Measurements from ENCODE around the gene MOGAT1. TPM values are rescaled to one million over a fixed set of nuclear protein-coding genes. Genes with fewer than 3 reads are reported as not detected.

The MOGAT1 gene
- total and polyA plus RNA-seq, 2 of the 4 experiments (the other 2 are of a cell fraction), result not detected

GRCh38 chr2:222745836-222746559 lies 74.5 kb downstream of the MOGAT1 start:
- no peak overlapping the region for H3K23ac ChIP-seq (ENCODE audit: low read depth, low read length)
- intact Hi-C loops (cut with micrococcal nuclease) (no loop called here), in situ Hi-C loops (cut with MboI; ENCODE audit: low sequenced_read_pairs) (no loop called here), dilution Hi-C loops (cut with HindIII; ENCODE audit: low sequenced_read_pairs, unreplicated experiment) (no loop called here)
- H3K9me3 ChIP-seq (ENCODE audit: control insufficient read depth, insufficient read depth, low read length), result no peaks in the 10 kb centered on the region
- ChIA-PET CTCF (interaction anchor here (0.6 to 0.9 kb wide), 2 partner anchors 21 to 157 kb away, joined by 3 to 4 read pairs; no protein-coding TSS in a partner anchor), POLR2A (ENCODE audit: unreplicated experiment) (no interaction called here)
- no peak for TF ChIP-seq CTCF (conservative IDR thresholded peaks at IDR 0.05; ENCODE audit: low read depth, low read length)
- no peak overlapping the region for H3K4ac ChIP-seq (ENCODE audit: low read depth, low read length)
- no peak overlapping the region for H3K4me3 ChIP-seq (ENCODE audit: insufficient read depth, low read depth, low read length)
- H3K4me1 ChIP-seq (ENCODE audit: control insufficient read depth, insufficient read depth, low read length), result peaks cover 2% of the 10 kb centered on the region; the same call in 1 of the 2 replicates
- no peak overlapping the region for H4K8ac ChIP-seq (ENCODE audit: low read depth in 2 of 2, low read length in 2 of 2)
- DNase-seq (peak; percentile 28), ATAC-seq (ENCODE audit: low read depth) (peak; percentile 66)
- H2BK20ac ChIP-seq (ENCODE audit: low read depth, low read length), result no peak overlapping the region
- WGBS, 2 experiments (ENCODE audit: extremely low coverage in 2 of 2, insufficient read length in 1 of 2), result 93% methylated on average over 2 of the region's 8 CpGs; no CpG with 5 or more reads in 1 of the 2 experiments
- no peak overlapping the region for H3K9ac ChIP-seq (ENCODE audit: low read depth, low read length)
- H3K9me1 ChIP-seq (ENCODE audit: insufficient read depth, low read length), result 0 out of 2 replicates have a peak, but pooled peaks cover 3% of the 10 kb centered on the region
- H4K5ac ChIP-seq (ENCODE audit: low read depth, low read length), result no peak overlapping the region; the same call in 1 of the 2 replicates
- H2AK5ac ChIP-seq (ENCODE audit: low read depth, low read length), result peak overlapping the region; percentile 80; the same call in 1 of the 2 replicates
- no peak overlapping the region for H2BK5ac ChIP-seq (ENCODE audit: low read depth, low read length, poor library complexity, severe bottlenecking)
- no peak overlapping the region for H4K91ac ChIP-seq (ENCODE audit: insufficient read depth, low read depth, low read length)
- H3K36me3 ChIP-seq (ENCODE audit: control insufficient read depth, insufficient read depth, low read length), result no peaks in the 10 kb centered on the region
- H4K20me1 ChIP-seq (ENCODE audit: insufficient read depth, low read length), result no peaks in the 10 kb centered on the region
- no TSS peak for BruUV-seq (replicated peaks)
- no peaks in the 10 kb centered on the region for H3K27me3 ChIP-seq (ENCODE audit: control insufficient read depth, insufficient read depth, low read length)
- H3K18ac ChIP-seq (ENCODE audit: low read depth, low read length), result no peak overlapping the region; the same call in 1 of the 2 replicates
- no peak overlapping the region; the same call in 1 of the 2 replicates for H3K27ac ChIP-seq (ENCODE audit: insufficient read depth, low read length)
- no peak overlapping the region for H3K14ac ChIP-seq (replicated peaks; ENCODE audit: low read depth, low read length)
- no peaks in the 10 kb centered on the region for H3K79me1 ChIP-seq (ENCODE audit: low read depth in 1 of 2, low read length in 2 of 2)
- H2BK15ac ChIP-seq (ENCODE audit: low read depth, low read length), result no peak overlapping the region
- H2BK120ac ChIP-seq (ENCODE audit: low read depth, low read length), result no peak overlapping the region
- H3K4me2 ChIP-seq (ENCODE audit: low read depth, low read length), result no peak overlapping the region; the same call in 1 of the 2 replicates
- H3K56ac ChIP-seq (ENCODE audit: extremely low read depth, insufficient read depth, low read length), result no peak overlapping the region
- H2AFZ ChIP-seq (replicated peaks; ENCODE audit: low read length, poor library complexity), result no peak overlapping the region
- no peak overlapping the region for H2AK9ac ChIP-seq (replicated peaks; ENCODE audit: low read depth, low read length, poor library complexity)
